ENCODE measurements around the gene SIRT7. TPM values are rescaled to one million over a fixed set of nuclear protein-coding genes. Genes with fewer than 3 reads are reported as not detected.
A peak's percentile ranks its signal among the peaks of the same experiment; 100 is the strongest.

Gene SIRT7
- total and polyA plus RNA-seq, 11 donors = 3.6 to 13.2 (median 6.8) TPM

DNA sequence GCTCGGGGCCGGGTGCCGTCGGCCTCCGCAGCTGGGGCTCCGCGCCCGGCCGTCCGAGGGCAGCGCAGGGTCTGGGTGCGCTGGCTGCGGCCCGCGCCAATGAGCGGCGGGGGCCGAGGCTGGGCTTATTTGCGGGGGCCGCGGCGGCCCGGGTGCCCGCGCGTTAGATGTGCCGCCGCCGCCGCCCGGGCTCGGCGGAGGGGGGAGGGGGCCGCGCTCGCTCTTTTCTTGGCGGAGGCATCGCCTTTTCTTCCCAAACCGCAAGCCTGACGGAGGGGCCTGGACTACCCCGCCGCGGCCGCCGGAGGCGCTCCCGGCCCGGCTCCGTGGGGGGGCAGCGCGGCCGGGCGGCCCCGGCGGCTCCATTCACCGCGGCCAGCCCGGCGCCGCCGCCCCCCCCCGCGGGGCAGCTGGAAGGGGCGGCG lies 43.1 kb upstream of the SIRT7 start, which contains the start of gene NOTUM:
Gene NOTUM, minus strand, starts transcription at position 101 of the 425 bp plus-strand sequence. CDS start 278 bp downstream, outside the sequence.
- Histone ChIP-seq H3K4me1 (peaks cover 2 to 35% (median 11%) of the 10 kb centered on the region in 12 donors), H3K4me3 (peak within 1 kb of the TSS; percentile 18 to 55 (median 44)), H3K27ac (no peak within 1 kb of the TSS), H3K36me3 (no peaks in the 10 kb centered on the region), H3K27me3 (peaks cover 21 to 85% (median 53%) of the 10 kb centered on the region in 9 donors), H3K9me3 (no peaks in the 10 kb centered on the region)
- DNase-seq = no peak
- intact Hi-C loops (cut with DNase I) = loop anchor here in 3 of 10 donors (2.0 to 10.0 kb wide), 3 partner anchors 60 to 196 kb away; no protein-coding TSS in a partner anchor
- TF ChIP-seq, protein P1, sequence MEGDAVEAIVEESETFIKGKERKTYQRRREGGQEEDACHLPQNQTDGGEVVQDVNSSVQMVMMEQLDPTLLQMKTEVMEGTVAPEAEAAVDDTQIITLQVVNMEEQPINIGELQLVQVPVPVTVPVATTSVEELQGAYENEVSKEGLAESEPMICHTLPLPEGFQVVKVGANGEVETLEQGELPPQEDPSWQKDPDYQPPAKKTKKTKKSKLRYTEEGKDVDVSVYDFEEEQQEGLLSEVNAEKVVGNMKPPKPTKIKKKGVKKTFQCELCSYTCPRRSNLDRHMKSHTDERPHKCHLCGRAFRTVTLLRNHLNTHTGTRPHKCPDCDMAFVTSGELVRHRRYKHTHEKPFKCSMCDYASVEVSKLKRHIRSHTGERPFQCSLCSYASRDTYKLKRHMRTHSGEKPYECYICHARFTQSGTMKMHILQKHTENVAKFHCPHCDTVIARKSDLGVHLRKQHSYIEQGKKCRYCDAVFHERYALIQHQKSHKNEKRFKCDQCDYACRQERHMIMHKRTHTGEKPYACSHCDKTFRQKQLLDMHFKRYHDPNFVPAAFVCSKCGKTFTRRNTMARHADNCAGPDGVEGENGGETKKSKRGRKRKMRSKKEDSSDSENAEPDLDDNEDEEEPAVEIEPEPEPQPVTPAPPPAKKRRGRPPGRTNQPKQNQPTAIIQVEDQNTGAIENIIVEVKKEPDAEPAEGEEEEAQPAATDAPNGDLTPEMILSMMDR (IDR thresholded peaks at IDR 0.05) = peak in 5 of 12 donors; percentile 18 to 33 (median 24)
- TF ChIP-seq POLR2A (IDR thresholded peaks at IDR 0.05) = no peak
- whole genome bisulfite sequencing, 4 donors = 0 to 1% (median 1%) methylated on average over 8 to 65 of the region's 65 CpGs
- no peak for ATAC-seq

DNA sequence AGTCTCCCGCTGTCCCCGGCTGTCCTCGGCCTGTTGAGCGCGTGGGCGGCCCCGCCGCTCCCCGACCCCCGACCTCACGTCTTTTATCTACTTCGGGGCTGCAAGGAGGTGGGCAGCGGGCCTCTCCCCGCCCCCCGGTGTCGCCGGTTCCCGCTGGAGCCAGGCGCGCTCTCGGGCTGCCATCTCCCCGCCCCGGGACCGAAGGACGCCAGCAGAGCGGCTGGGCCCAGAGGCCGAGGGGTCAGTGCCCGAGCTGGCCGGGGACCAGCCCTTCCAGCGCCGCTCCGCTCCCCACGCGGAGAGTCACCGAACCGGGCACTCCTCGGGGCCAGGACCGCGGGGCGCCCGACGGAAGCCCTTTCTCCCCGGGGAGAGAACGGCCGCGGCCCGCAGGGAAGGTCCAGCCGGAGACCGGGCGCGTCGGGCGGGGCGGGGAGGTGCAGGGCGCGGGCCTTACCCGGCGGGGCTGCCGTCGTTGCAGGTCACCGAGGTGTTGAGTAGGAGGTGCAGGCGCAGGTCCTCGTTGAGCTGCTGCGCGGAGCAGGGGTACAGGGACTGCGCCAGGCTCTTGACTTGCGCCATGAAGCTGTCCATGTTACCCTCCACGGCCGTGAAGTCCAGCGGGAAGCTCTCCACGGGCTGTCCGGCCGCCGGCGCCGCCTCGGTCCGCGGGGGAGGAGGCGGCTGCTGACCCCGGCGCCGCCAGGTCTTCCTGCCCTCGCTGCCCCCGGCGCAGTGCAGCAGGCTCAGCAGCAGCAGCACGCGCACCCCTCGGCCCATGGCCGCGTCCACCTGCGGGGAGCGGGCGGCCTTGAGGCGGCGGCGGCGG lies 42.4 kb upstream of the SIRT7 start:
- H3K27ac ChIP-seq = no peak overlapping the region
- peaks cover 21 to 79% (median 53%) of the 10 kb centered on the region in 9 donors for H3K27me3 ChIP-seq
- ATAC-seq = no peak
- 1 to 40% (median 3%) methylated on average over 2 to 98 of the region's 98 CpGs for WGBS, 4 donors
- no peak for TF ChIP-seq POLR2A (IDR thresholded peaks at IDR 0.05)
- TF ChIP-seq, protein P1 (IDR thresholded peaks at IDR 0.05) = no peak
- no peaks in the 10 kb centered on the region for H3K9me3 ChIP-seq
- H3K4me3 ChIP-seq = peak overlapping the region; percentile 18 to 55 (median 44)
- no peak for DNase-seq
- intact Hi-C loops (cut with DNase I) = loop anchor here in 3 of 10 donors (2.0 to 10.0 kb wide), 3 partner anchors 60 to 197 kb away; no protein-coding TSS in a partner anchor
- H3K36me3 ChIP-seq = no peaks in the 10 kb centered on the region
- peaks cover 2 to 35% (median 11%) of the 10 kb centered on the region in 12 donors for H3K4me1 ChIP-seq

DNA sequence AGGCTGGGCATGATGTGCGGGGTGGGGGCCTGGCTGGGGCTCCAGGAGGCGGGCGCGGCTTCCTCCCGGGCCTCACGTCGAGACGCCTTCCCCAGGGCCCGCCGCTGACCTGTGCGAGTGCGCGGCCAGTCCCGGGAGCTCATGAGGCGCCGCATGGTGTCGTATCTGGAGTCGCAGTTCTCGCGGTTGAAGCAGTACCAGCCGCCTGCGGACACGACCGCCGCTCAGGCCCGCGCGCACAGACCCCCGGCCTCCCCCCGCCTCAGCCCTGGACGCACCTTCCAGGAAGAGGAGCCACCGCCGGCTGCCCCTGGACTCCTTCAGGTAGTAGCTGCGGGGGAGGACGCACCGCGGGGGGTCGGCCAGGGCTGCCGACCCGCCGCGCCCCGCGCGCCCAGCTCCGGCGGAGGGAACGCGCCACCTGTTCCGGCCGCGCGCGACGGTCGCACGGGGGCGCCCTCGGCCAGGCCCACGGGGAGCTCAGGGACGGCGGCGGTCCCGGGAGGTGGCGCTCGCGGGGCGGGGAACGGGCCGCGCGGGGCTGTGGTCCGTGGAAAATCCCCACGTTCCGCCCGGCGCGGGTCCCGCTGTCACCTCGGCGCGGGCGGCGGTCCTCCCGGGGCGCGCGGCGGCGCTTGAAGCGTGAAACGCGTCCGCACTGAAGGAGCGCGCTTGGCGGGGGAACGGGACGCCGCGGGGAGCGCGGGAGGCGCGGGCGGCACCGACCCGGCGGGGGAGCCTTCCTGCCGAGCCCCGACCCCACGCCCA lies 41.6 kb upstream of the SIRT7 start:
- Histone ChIP-seq H3K27ac (no peak overlapping the region), H3K4me3 (peak overlapping the region; percentile 18 to 55 (median 44)), H3K9me3 (no peaks in the 10 kb centered on the region), H3K36me3 (no peaks in the 10 kb centered on the region), H3K27me3 (peaks cover 21 to 79% (median 53%) of the 10 kb centered on the region in 9 donors), H3K4me1 (peaks cover 2 to 35% (median 11%) of the 10 kb centered on the region in 12 donors)
- 1 to 2% (median 2%) methylated on average over 47 to 112 of the region's 112 CpGs; no CpG with 5 or more reads in 1 of the 4 donors for WGBS, 4 donors
- DNase-seq (peak; percentile 67 to 88 (median 78)), ATAC-seq (peak; percentile 62 to 95 (median 86))
- intact Hi-C loops (cut with DNase I) = loop anchor here (1.0 to 10.0 kb wide), 9 partner anchors 59 to 198 kb away; partner anchors contain the start of genes CENPX (in 2 of the 10) and LRRC45 (in 2 of the 10)
- TF ChIP-seq POLR2A (IDR thresholded peaks at IDR 0.05) = peak in 1 of 2 donors; percentile 33
- TF ChIP-seq, protein P1 (IDR thresholded peaks at IDR 0.05) = peak; percentile 35 to 95 (median 80)

Measured in heart left ventricle (tissue), 16 donors.